OCI-LY1 (cell line): ENCODE measurements around the gene DHRS3.

Source experiments
- H2AFZ ChIP-seq: fragments of 200-600 bp; sonication (generic), shearing (Covaris generic); 2 replicates; pipeline ENCODE4 v1.6.0; 2014; ENCODE audit warnings: antibody characterized with exemption, mild to moderate bottlenecking, low read length
- H3F3A ChIP-seq: fragments of 200-600 bp; sonication (generic), shearing (Covaris generic); 2 replicates; pipeline ENCODE4 v1.6.0; 2014; ENCODE audit warnings: mild to moderate bottlenecking, antibody characterized with exemption, low read length, moderate library complexity; ENCODE audit not compliant: insufficient read depth
- H3K27ac ChIP-seq: fragments of 200-600 bp; sonication (generic); 2 replicates; pipeline ENCODE4 v1.5.1; 2014; ENCODE audit warnings: low read length, mixed run types, mild to moderate bottlenecking, low read depth; ENCODE audit not compliant: poor library complexity, severe bottlenecking
- H3K27me3 ChIP-seq: fragments of 200-600 bp; sonication (generic); 2 replicates; pipeline ENCODE4 v1.6.0; 2014; ENCODE audit warnings: antibody characterized with exemption, mild to moderate bottlenecking, low read length, moderate library complexity; ENCODE audit not compliant: insufficient read depth
- H3K36me3 ChIP-seq: fragments of 200-600 bp; sonication (generic); 2 replicates; pipeline ENCODE4 v1.6.1; 2014; ENCODE audit warnings: mild to moderate bottlenecking, antibody characterized with exemption, low read length, moderate library complexity, mixed read lengths; ENCODE audit not compliant: insufficient read depth
- H3K4me1 ChIP-seq: fragments of 200-600 bp; sonication (generic); 2 replicates; pipeline ENCODE4 v1.5.1; 2014; ENCODE audit warnings: mild to moderate bottlenecking, low read length, moderate library complexity; ENCODE audit not compliant: insufficient read depth, severe bottlenecking
- H3K4me2 ChIP-seq: fragments of 200-600 bp; sonication (generic), shearing (Covaris generic); 2 replicates; pipeline ENCODE4 v1.6.1; 2014; ENCODE audit warnings: low read length
- H3K4me3 ChIP-seq: fragments of 200-600 bp; sonication (generic); 2 replicates; pipeline ENCODE4 v1.5.1; 2014; ENCODE audit warnings: low read length, low read depth, mild to moderate bottlenecking, mixed read lengths; ENCODE audit not compliant: poor library complexity, severe bottlenecking
- H3K79me2 ChIP-seq: fragments of 200-600 bp; shearing (Covaris generic); 2 replicates; pipeline ENCODE4 v1.6.1; 2016; ENCODE audit warnings: mixed run types, low read length, mixed read lengths; ENCODE audit not compliant: insufficient read depth
- H3K9ac ChIP-seq: fragments of 200-600 bp; sonication (generic), shearing (Covaris generic); 2 replicates; pipeline ENCODE4 v1.6.1; 2014; ENCODE audit warnings: mild to moderate bottlenecking, low read length, mixed read lengths
- H3K9me2 ChIP-seq: fragments of 200-600 bp; sonication (generic), shearing (Covaris generic); 2 replicates; pipeline ENCODE4 v1.6.1; 2014; ENCODE audit warnings: low read depth, mild to moderate bottlenecking, low read length, mixed read lengths
- H3K9me3 ChIP-seq: fragments of 200-600 bp; shearing (Covaris generic); 2 replicates; pipeline ENCODE4 v1.6.1; 2014; ENCODE audit warnings: low read length, mixed read lengths
- H4K20me1 ChIP-seq: fragments of 200-600 bp; sonication (generic), shearing (Covaris generic); 2 replicates; pipeline ENCODE4 v1.6.0; 2016; ENCODE audit warnings: mild to moderate bottlenecking, low read length; ENCODE audit not compliant: insufficient read depth
- CTCF ChIP-seq: fragments of 200-600 bp; sonication (generic), shearing (Covaris generic); IDR thresholded peaks from 2 replicates; pipeline ENCODE4 v1.5.1; 2017; ENCODE audit warnings: mild to moderate bottlenecking, antibody characterized with exemption, low read length, moderate library complexity, mixed read lengths
- EZH2 ChIP-seq: fragments of 200-600 bp; sonication (generic), shearing (Covaris generic); IDR thresholded peaks from 2 replicates; pipeline ENCODE4 v1.8.0; 2017; ENCODE audit warnings: borderline replicate concordance, mixed run types, mild to moderate bottlenecking, antibody characterized with exemption, low read length, moderate library complexity, mixed read lengths

DHRS3 gene

GRCh38 chr1:12634156-12634555, 16.1 kb upstream of the DHRS3 start:
- H3K4me1 ChIP-seq: no peaks in the 10 kb centered on the region
- H2AFZ ChIP-seq: no peak overlapping the region
- H3K27ac ChIP-seq: no peak overlapping the region
- no peak overlapping the region for H3K4me2 ChIP-seq
- H3K27me3 ChIP-seq: no peaks in the 10 kb centered on the region
- no peaks in the 10 kb centered on the region for H3K79me2 ChIP-seq
- TF ChIP-seq EZH2 (no peak), CTCF (no peak)
- H3K9me3 ChIP-seq: no peaks in the 10 kb centered on the region
- no peaks in the 10 kb centered on the region for H3K36me3 ChIP-seq
- no peaks in the 10 kb centered on the region for H4K20me1 ChIP-seq
- H3K9me2 ChIP-seq: no peaks in the 10 kb centered on the region
- H3K4me3 ChIP-seq: no peak overlapping the region
- no peak overlapping the region for H3K9ac ChIP-seq
- H3F3A ChIP-seq: no peaks in the 10 kb centered on the region

- H3K4me3 ChIP-seq: no peak overlapping the region
- TF ChIP-seq CTCF: no peak
- H3K27me3 ChIP-seq: no peaks in the 10 kb centered on the region
- no peaks in the 10 kb centered on the region for H3F3A ChIP-seq
- H3K27ac ChIP-seq: no peak overlapping the region
- no peak overlapping the region for H3K9ac ChIP-seq
- no peaks in the 10 kb centered on the region for H3K9me2 ChIP-seq
- H2AFZ ChIP-seq: no peak overlapping the region
- no peaks in the 10 kb centered on the region for H3K79me2 ChIP-seq
- no peaks in the 10 kb centered on the region for H4K20me1 ChIP-seq
- no peaks in the 10 kb centered on the region for H3K36me3 ChIP-seq
- no peaks in the 10 kb centered on the region for H3K9me3 ChIP-seq
- no peak overlapping the region for H3K4me2 ChIP-seq
- no peaks in the 10 kb centered on the region for H3K4me1 ChIP-seq
These were observed 13.6 kb upstream of the DHRS3 start for GRCh38 chr1:12631571-12631970.

GRCh38 chr1:12630946-12631530, 13.0 kb upstream of the DHRS3 start:
- no peak overlapping the region for H3K27ac ChIP-seq
- no peaks in the 10 kb centered on the region for H3K36me3 ChIP-seq
- no peak overlapping the region for H3K4me3 ChIP-seq
- H4K20me1 ChIP-seq: no peaks in the 10 kb centered on the region
- H2AFZ ChIP-seq: no peak overlapping the region
- H3K27me3 ChIP-seq: no peaks in the 10 kb centered on the region
- no peak overlapping the region for H3K4me2 ChIP-seq
- H3K9me3 ChIP-seq: no peaks in the 10 kb centered on the region
- no peaks in the 10 kb centered on the region for H3K9me2 ChIP-seq
- no peaks in the 10 kb centered on the region for H3F3A ChIP-seq
- H3K4me1 ChIP-seq: no peaks in the 10 kb centered on the region
- H3K9ac ChIP-seq: no peak overlapping the region
- TF ChIP-seq CTCF (no peak), EZH2 (no peak)
- no peaks in the 10 kb centered on the region for H3K79me2 ChIP-seq
